Mammary epithelial cell (primary cell): ENCODE results near the gene COL4A4.

Experiments
- EZH2 ChIP-seq: IDR thresholded peaks from 2 replicates; pipeline ENCODE4 v1.6.1; 2012; ENCODE audit warnings: low read length, inconsistent platforms, borderline replicate concordance
- TF ChIP-seq, protein P1 (sequence below), 2 donors: IDR thresholded peaks in 1 of 2; conservative IDR thresholded peaks in 1 of 2; 2 replicates each; pipeline ENCODE4 v1.5.1; 2011 to 2012; ENCODE audit warnings: inconsistent platforms in 2 of 2, low read length in 2 of 2, mild to moderate bottlenecking in 2 of 2, control low read depth in 1 of 2, low read depth in 1 of 2; ENCODE audit not compliant: insufficient read depth in 1 of 2; ENCODE audit errors: extremely low read depth in 1 of 2

DNA sequence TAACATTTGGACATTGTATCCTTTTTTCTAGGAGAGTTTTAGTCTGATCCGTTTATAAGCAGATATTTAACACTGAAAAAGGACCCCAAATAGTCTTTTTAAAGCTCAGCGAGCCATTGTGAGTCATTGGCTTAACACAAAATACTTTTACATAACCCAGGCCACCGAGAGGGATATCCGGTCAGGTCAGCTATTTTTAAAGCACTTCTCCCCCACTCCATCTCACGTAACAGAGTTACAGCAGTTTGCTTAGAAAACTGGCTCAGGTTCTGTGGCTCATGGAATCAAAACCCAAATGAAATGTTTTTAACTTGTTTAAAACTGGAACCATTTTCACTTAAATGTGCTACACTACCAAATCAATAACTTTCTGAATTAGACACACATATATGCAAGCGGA is 24.3 kb upstream of the COL4A4 start:
- TF ChIP-seq, protein P1, sequence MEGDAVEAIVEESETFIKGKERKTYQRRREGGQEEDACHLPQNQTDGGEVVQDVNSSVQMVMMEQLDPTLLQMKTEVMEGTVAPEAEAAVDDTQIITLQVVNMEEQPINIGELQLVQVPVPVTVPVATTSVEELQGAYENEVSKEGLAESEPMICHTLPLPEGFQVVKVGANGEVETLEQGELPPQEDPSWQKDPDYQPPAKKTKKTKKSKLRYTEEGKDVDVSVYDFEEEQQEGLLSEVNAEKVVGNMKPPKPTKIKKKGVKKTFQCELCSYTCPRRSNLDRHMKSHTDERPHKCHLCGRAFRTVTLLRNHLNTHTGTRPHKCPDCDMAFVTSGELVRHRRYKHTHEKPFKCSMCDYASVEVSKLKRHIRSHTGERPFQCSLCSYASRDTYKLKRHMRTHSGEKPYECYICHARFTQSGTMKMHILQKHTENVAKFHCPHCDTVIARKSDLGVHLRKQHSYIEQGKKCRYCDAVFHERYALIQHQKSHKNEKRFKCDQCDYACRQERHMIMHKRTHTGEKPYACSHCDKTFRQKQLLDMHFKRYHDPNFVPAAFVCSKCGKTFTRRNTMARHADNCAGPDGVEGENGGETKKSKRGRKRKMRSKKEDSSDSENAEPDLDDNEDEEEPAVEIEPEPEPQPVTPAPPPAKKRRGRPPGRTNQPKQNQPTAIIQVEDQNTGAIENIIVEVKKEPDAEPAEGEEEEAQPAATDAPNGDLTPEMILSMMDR (conservative IDR thresholded peaks at IDR 0.05 in 1 of 2, IDR thresholded peaks at IDR 0.05 in 1 of 2; ENCODE audit: extremely low read depth in 1 of 2, insufficient read depth in 1 of 2, low read depth in 1 of 2, low read length in 2 of 2), result no peak
- TF ChIP-seq EZH2, result no peak
